ENCODE measurements around the gene TRIM31.

The TRIM31 gene

DNA sequence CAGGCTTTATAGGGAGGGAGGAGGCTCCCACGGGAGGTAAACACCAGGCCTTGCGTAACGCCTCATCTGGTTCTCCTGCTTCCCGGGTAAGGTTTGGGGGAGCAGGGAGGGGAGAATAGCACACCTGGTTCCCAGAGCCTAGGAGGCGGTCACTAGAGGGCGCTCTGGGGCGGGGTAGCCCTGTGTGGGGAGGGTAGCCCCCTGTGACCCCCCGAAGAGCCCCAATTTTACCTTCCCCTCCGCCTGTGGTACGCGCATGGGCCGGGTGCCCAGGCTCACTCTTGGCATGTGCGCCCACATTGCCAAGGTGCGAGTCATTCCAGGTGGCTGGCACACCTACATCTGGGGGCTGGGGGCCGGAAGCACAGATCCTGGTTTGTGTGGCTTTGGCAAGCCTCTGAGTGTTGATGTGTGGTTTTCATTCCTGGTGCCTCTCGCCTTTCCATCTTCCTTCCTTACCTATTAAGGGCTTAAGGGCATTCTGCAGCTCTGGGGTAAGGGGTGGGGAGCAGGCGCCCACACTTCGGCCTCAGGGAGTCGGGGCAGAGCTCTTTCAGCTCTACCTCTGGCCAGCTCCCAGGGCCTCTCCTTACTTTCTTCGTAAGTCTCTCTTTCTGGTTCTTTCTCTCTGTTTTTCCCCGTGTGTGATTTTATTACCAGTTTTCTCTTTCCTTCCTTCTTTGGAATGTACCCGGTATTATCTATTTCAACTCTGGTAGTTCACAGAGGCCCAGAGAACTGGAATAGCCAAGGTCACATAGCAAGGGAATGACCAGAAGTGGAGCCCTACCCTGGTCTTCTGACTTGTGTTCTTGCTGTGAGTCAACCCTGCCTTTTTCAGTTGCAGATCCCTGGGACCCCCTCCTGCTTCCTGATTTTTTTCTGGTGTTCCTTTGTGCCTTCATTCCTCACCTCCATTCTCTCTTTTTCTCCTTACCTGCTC is 36.8 kb downstream of the TRIM31 start:
- peak; percentile 59 for DNase-seq (ENCODE audit: low spot score)

DNA sequence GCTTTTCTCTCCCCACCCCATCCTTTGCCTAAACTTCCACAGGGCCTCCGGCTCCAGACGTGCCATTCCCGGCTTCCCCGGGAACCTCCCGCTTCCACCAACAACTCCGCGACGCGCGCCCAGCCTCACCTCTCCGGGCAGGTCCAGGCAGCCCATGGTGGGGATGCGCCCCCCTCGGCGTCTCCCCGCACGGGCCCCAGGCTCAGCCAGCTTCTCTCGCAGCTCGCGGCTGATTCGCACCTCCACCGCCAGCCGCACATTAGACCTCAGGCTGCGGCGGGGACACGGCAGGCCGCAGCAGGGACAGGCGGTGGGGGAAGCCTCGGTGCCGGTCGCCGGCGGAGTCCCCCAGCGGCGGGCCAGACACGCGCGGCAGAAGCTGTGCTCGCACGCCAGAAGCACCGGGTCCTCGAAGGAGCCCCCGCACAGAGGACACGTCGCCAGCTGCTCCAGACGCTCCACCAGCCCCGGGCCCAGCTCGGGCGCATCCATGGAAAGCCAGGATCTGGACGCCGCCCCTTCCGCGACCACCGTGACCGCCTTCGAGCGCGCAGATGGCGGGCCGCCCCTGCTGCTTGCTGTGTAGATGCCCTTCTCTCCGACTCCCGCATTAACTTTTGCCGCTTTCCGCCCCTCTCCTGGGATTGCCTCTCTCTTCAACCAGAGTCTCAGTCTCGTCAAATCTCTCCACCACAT is 37.6 kb downstream of the TRIM31 start, which contains the start of gene RNF39:
TSS of gene RNF39 (minus strand) at position 676 of the 696 bp plus-strand sequence. CDS start at position 492, 184 bp downstream.
- DNase-seq (ENCODE audit: low spot score), result no peak

GRCh38 chr6:30074331-30075093 is 38.4 kb downstream of the TRIM31 start:
- DNase-seq (ENCODE audit: low spot score), result no peak

GRCh38 chr6:30073489-30074235 is 39.2 kb downstream of the TRIM31 start:
- no peak for DNase-seq (ENCODE audit: low spot score)

- no peak for DNase-seq (ENCODE audit: low spot score)
Measured at GRCh38 chr6:30071858-30072257, 41.0 kb downstream of the TRIM31 start.

GRCh38 chr6:30071081-30071818 is 41.6 kb downstream of the TRIM31 start:
- DNase-seq (ENCODE audit: low spot score), result no peak

GRCh38 chr6:30067460-30068139 is 45.3 kb downstream of the TRIM31 start:
- DNase-seq (ENCODE audit: low spot score), result peak; percentile 62

- DNase-seq (ENCODE audit: low spot score), result peak; percentile 89
Measured at GRCh38 chr6:30066577-30067459, 46.1 kb downstream of the TRIM31 start, which contains the start of gene PPP1R11. TSS of gene PPP1R11 (plus strand) at chr6:30067198. CDS start at chr6:30067411, 213 bp downstream.

DNA sequence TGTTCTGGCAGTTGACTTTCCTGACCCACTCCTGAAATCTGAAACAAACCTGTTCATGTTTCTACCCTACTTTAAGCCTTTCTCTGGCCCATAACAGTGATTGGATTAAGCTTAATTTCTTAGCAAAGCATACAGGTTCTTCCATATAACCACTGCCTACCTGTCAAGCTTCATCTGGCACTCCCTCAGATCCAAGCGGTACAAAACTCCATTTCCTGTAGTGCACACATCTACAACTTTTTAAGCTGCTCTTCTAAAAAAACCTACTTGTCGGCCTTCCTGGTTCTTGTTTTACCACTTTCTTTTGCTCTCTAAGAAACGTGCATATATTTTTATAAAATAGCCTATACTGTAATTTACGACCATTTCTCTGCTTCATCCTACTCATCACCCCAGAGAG is 46.8 kb downstream of the TRIM31 start:
- no peak for DNase-seq (ENCODE audit: low spot score)

GRCh38 chr6:30063315-30063714 is 49.6 kb downstream of the TRIM31 start:
- no peak for DNase-seq (ENCODE audit: low spot score)

DNA sequence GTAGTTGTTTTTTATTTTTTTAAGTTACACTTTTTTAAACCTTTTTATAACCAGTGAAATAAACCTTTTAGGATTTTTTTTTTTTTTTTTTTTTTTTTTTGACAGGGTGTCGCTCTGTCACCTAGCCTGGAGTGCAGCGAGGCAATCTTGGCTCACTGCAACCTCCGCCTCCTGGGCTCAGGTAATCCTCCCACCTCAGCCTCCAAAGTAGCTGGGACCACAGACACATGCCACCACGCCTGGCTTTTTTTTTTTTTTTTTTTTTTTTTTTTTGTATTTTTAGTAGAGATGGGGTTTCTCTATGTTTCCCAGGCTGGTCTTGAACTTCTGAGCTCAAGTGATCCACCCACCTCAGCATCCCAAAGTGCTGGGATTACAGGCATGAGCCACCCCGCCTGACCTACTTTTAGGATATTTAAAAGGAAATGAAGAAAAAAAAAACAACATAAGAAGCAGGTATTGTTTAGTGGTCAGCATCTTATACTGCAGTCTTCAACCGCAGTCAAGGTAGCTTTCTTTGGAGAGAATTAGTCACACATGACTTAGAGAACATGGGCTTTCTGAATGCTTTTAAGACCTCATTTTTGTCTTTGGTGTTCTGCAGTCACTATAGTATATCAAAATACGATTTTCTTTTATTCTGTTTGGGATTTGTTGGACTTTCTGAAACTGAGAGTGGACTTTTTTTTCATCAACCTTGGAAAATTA is 50.3 kb downstream of the TRIM31 start:
- no peak for DNase-seq (ENCODE audit: low spot score)

GRCh38 chr6:30061858-30062458 is 50.9 kb downstream of the TRIM31 start:
- no peak for DNase-seq (ENCODE audit: low spot score)

- DNase-seq (ENCODE audit: low spot score), result peak; percentile 72
Measured at GRCh38 chr6:30061092-30061857, 51.6 kb downstream of the TRIM31 start, which contains the start of gene POLR1H. TSS of gene POLR1H (plus strand) at chr6:30061265. CDS start at chr6:30061525, 260 bp downstream.

- no peak for DNase-seq (ENCODE audit: low spot score)
Measured at GRCh38 chr6:30060606-30061091, 52.2 kb downstream of the TRIM31 start.

DNA sequence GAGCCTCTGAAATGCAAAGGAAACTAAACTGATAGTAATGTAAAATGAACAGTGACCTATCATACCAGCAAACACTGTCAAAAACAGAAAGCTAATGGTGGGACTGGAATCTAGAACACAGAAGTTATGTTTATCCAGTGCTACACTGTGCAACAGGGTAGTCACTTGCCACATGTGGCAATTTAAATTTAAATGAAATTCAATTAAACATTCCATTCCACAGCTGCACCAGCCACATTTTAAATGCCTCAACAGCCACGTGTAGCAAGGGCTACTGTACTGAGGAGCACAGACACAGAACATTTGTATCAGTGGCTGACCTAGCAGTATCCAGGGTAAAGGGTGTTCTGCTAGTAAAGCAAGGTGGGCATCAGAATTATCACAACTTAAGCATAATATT is 57.4 kb downstream of the TRIM31 start:
- no peak for DNase-seq (ENCODE audit: low spot score)

GRCh38 chr6:30053682-30054081 is 59.2 kb downstream of the TRIM31 start:
- no peak for DNase-seq (ENCODE audit: low spot score)
